Measurements from ENCODE around the gene PRPS1L1.

Gene PRPS1L1

GRCh38 chr7:18027628-18028027, at the start of gene PRPS1L1:
TSS of gene PRPS1L1 (minus strand) at chr7:18027846.
- DNase-seq (ENCODE audit: low read depth in 2 of 3, low spot score in 2 of 3), result no peak

- no peak for DNase-seq (ENCODE audit: low read depth in 2 of 3, low spot score in 2 of 3)
These were observed 48.8 kb upstream of the PRPS1L1 start for GRCh38 chr7:18076461-18076860.

GRCh38 chr7:18068745-18069144, 41.1 kb upstream of the PRPS1L1 start:
- no peak for DNase-seq (ENCODE audit: low read depth in 2 of 3, low spot score in 2 of 3)

DNA sequence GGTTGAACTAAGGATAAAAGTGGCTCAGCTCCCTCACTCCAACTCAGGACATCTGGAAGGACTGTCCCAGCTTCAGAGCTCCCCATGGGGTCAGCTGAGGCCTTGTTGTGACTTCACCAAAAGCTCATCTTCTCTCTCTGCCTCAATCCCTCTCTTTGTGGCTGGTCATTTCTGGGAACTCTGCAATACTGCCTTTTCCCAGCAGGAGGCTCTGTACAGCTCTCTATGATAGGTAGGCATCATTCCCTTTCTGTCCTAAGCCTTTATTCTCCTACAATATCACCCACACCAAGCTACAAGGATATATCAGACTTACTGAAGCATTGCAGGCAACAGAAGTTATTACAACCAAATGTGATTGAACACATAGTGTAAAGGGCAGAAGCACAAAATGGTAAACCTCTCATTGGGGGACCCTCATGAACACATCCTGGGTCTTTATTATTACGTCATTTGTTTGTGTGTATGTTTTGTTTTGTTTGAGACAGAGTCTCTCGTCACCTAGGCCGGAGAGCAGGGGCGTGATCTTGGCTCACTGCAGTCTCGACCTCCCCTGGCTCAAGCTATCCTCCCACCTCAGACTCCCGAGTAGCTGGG, 36.7 kb upstream of the PRPS1L1 start:
- no peak for DNase-seq (ENCODE audit: low read depth in 2 of 3, low spot score in 2 of 3)

- no peak for DNase-seq (ENCODE audit: low read depth in 2 of 3, low spot score in 2 of 3)
These were observed 35.7 kb upstream of the PRPS1L1 start for GRCh38 chr7:18063149-18063901.

- DNase-seq (ENCODE audit: low read depth in 2 of 3, low spot score in 2 of 3), result no peak
These were observed 31.5 kb upstream of the PRPS1L1 start for GRCh38 chr7:18059171-18059570.

- no peak for DNase-seq (ENCODE audit: low read depth in 2 of 3, low spot score in 2 of 3)
These were observed 26.3 kb upstream of the PRPS1L1 start for GRCh38 chr7:18053941-18054340.

DNA sequence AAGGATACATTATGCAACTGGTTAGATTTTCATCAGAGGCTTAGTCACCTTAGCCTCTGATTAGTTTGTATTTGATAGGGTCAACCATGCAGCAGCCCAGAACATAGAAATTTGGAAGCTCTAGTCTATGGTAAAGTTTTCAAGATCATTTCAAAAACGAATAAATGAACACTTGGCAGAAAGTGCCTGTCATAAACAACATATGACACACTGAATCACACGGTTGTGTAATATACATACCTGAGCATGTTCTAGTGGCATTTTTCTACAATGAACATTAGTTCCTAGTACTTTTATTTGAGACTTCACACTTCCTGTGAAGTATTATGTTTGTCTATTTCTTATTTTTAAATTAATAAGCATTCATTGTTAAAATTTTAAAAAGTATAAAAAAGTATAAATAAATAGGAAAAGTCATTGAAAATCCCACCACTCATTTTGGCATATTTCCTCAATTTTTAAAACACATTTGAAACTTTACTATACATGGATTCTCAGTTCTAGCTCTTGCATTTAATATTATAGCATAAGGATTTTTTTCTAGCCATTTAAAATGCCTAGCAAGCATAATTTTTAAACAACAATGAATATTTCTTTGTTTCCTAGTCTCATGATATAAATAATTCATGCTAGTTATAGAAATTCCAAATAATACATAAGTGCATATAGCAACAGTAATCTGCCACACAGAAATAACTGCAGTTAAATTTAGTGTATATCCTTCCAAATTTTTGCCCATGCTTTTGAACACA, 25.7 kb upstream of the PRPS1L1 start:
- DNase-seq (ENCODE audit: low read depth in 2 of 3, low spot score in 2 of 3), result no peak

GRCh38 chr7:18049262-18049661, 21.6 kb upstream of the PRPS1L1 start:
- no peak for DNase-seq (ENCODE audit: low read depth in 2 of 3, low spot score in 2 of 3)

DNA sequence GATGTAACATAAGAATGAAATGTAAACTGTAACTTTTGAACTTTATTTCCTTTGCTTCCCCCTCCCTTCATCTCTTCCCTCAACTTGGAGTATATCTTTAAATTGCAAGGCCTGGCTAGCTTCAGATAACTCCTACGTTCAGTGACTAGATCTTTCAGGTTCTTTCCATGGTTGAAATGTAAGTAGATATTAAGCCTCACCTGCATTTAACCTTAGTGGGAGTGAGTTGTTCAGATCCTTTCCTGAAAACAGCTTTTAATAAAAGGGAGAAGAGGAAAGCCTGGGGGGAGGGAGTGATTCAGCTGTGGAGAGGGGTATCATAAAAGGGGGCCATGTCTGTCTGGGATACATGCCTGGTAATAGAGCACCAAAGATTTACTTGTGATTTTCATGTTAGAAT, 19.0 kb upstream of the PRPS1L1 start:
- DNase-seq (ENCODE audit: low read depth in 2 of 3, low spot score in 2 of 3), result no peak

- DNase-seq (ENCODE audit: low read depth in 2 of 3, low spot score in 2 of 3), result no peak
These were observed 17.5 kb upstream of the PRPS1L1 start for GRCh38 chr7:18045171-18045570.

DNA sequence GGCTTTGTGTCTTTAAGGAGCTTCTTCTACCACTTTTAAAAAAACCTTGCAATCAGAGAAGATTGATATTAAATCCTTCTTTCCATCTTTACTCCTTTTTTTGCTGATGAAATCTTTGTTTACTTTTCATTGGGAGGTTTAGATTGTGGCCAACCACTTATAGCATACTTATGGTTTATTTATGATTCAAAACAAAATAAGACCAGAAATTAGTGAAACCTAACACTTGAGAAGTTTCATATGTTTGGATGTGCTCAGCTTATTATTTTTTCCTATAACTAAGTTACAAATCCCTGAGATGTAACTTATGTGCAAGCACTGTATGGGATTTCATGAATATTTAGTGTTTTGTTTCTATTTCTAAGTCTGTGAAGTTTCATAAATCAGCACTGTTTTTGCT, 13.5 kb upstream of the PRPS1L1 start:
- DNase-seq (ENCODE audit: low read depth in 2 of 3, low spot score in 2 of 3), result no peak

DNA sequence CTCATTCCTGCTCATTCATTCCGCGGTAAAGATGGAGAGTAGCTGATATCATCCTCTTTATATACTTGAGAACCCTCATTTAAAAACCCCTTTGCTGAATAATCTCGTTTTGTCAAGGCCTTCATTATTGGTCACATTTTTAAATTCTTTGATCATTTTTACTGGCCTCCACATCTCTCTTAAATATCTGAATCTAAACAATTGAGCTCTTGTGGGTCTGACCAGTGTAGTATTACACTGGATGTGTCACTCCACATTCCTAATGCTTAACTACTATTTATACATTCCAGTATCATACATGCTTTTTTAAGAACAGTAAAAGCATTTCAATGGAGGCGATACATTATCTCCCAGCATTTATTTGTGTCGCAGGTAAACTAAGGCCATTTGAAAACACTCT, 12.6 kb upstream of the PRPS1L1 start:
- DNase-seq (ENCODE audit: low read depth in 2 of 3, low spot score in 2 of 3), result no peak

DNA sequence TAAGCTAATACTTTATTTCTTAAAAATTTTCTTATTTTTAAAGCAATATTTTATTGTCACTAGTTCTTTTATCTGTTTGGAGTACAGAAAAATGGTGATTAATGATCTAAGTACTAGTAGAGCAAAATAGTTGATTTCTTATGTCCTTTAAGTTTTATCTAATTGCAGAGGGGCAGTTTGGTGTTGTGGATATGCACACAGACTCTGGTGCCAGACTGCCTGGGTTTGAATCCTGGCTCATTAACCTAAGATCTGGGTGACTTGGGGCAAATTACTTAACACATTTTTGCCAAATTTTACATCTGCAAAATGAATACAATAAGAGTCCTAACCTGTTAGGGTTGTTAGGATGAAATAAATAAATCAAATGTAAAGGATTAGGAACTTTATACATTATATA, 10.7 kb upstream of the PRPS1L1 start:
- no peak for DNase-seq (ENCODE audit: low read depth in 2 of 3, low spot score in 2 of 3)

DNA sequence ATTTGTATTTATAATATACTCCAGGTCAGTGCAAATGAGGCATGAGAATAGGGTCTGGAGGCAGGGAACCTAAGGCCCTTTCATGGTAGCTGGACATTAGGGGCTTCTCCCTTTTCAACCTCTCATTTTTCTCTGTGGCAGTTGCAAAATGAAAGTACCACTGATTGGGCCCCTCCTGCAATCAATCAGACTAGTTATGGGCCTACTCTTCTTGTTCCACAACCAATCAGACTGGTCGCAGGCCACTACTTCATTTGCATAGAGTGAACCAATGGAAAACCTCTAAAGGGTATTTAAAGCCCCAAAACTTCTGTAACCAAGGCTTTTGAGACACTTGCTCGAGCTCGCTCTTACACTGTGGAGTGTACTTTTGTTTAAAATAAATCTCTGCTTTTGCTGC, 10.0 kb upstream of the PRPS1L1 start:
- no peak for DNase-seq (ENCODE audit: low read depth in 2 of 3, low spot score in 2 of 3)

- DNase-seq (ENCODE audit: low read depth in 2 of 3, low spot score in 2 of 3), result no peak
These were observed 9.1 kb upstream of the PRPS1L1 start for GRCh38 chr7:18036783-18037182.

GRCh38 chr7:18030758-18031157, 3.1 kb upstream of the PRPS1L1 start:
- DNase-seq (ENCODE audit: low read depth in 2 of 3, low spot score in 2 of 3), result no peak

DNA sequence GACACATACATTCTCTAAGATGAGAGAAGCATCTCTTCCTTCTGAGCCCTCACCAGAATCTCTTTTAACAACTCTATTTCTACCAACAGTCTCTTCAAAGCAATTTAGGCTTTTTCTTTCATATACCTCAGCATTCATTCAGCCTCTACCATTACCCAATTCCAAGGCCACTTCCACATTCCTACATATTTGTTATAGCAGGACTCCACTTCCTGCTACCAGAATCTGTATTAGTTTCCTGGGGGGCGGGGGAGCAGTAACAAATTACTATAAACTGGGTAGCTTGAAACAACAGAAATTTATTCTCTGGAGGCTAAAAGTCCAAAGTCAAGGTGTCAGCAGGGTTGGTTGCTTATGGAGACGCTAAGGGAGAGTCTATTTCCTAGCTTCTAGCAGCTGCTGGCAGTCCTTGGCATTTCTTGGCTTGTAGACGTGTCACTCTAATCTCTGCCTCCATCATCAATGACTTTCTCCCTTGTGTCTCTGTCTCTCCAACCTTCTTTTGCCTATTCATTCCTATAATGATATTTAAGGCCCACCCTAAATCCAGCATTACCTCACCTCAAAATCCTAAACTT, 7.4 kb downstream of the PRPS1L1 start:
- DNase-seq (ENCODE audit: low read depth in 2 of 3, low spot score in 2 of 3), result no peak

DNA sequence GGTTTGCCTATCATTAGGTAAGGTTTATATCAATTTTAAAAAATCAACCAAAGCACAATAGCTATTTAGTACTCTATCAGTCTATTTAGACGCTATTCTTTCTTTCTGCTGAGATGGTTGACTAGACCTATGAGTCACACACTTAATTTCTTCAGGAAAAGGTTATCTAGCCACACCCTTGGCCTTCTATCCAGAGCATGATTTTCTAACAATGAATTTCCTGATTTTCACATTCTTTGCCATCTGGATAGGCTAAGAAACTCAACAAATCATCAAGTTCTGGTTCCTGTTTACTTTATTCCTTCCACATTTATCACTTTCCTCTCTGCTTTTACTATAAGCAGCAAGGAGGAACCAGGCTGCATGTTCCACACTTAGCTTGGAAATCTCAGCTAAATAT, 8.1 kb downstream of the PRPS1L1 start:
- no peak for DNase-seq (ENCODE audit: low read depth in 2 of 3, low spot score in 2 of 3)

- no peak for DNase-seq (ENCODE audit: low read depth in 2 of 3, low spot score in 2 of 3)
These were observed 9.1 kb downstream of the PRPS1L1 start for GRCh38 chr7:18018296-18019215.

Measured in activated CD8-positive, alpha-beta memory T cell treated with anti-CD3 and anti-CD28 coated beads for 48 hours (primary cell).